Liver (tissue), 9 donors: ENCODE results near the gene CAMSAP3. TPM values are rescaled to one million over a fixed set of nuclear protein-coding genes. Genes with fewer than 3 reads are reported as not detected.

ENCODE experiments used
- DNase-seq: peaks from one replicate; pipeline ENCODE4 v3.0.0-alpha.2; 2017; ENCODE audit warnings: low spot score
- H3K27ac ChIP-seq, 2 donors: one replicate each; pipeline ENCODE4 v1.7.0; 2013; ENCODE audit warnings: inconsistent platforms in 2 of 2, low read length in 2 of 2, control low read depth in 1 of 2, low read depth in 1 of 2, mild to moderate bottlenecking in 1 of 2
- H3K27me3 ChIP-seq, 4 donors: one replicate each; pipeline versions ENCODE4 v1.6.1 to v1.7.0; 2013; ENCODE audit warnings: low read length in 3 of 4, inconsistent platforms in 1 of 4, mild to moderate bottlenecking in 1 of 4, moderate library complexity in 1 of 4; ENCODE audit not compliant: control insufficient read depth in 4 of 4, insufficient read depth in 4 of 4
- H3K36me3 ChIP-seq, 4 donors: one replicate each; pipeline versions ENCODE4 v1.6.1 to v1.7.0; 2013; ENCODE audit warnings: low read length in 3 of 4, mild to moderate bottlenecking in 3 of 4, low read depth in 1 of 4, moderate library complexity in 1 of 4; ENCODE audit not compliant: control insufficient read depth in 4 of 4, insufficient read depth in 3 of 4
- H3K4me1 ChIP-seq, 4 donors: one replicate each; pipeline versions ENCODE4 v1.6.1 to v1.7.0; 2013; ENCODE audit warnings: low read length in 3 of 4, mild to moderate bottlenecking in 3 of 4, moderate library complexity in 1 of 4; ENCODE audit not compliant: control insufficient read depth in 4 of 4, insufficient read depth in 4 of 4
- H3K4me3 ChIP-seq, 3 donors: one replicate each; pipeline versions ENCODE4 v1.6.1 to v1.7.0; 2013; ENCODE audit warnings: low read length in 3 of 3, control low read depth in 1 of 3, low read depth in 1 of 3, mild to moderate bottlenecking in 1 of 3
- H3K9ac ChIP-seq, 2 donors: one replicate each; pipeline ENCODE4 v1.7.0; 2013; ENCODE audit warnings: low read length in 2 of 2, mild to moderate bottlenecking in 2 of 2, moderate library complexity in 2 of 2, control low read depth in 1 of 2, low read depth in 1 of 2
- H3K9me3 ChIP-seq, 4 donors: one replicate each; pipeline versions ENCODE4 v1.6.1 to v1.7.0; 2013; ENCODE audit warnings: low read length in 3 of 4; ENCODE audit not compliant: control insufficient read depth in 4 of 4
- EGR1 ChIP-seq, 2 donors: IDR thresholded peaks; 2 replicates each; pipeline ENCODE4 v1.6.1; 2016 to 2018; ENCODE audit warnings: antibody characterized with exemption in 2 of 2, low read depth in 2 of 2
- FOXA1 ChIP-seq: IDR thresholded peaks from 2 replicates; pipeline ENCODE4 v1.6.1; 2016; ENCODE audit warnings: antibody characterized with exemption
- FOXA2 ChIP-seq: IDR thresholded peaks from 2 replicates; pipeline ENCODE4 v1.6.1; 2016; ENCODE audit warnings: antibody characterized with exemption
- GABPA ChIP-seq, 2 donors: IDR thresholded peaks in 1 of 2; conservative IDR thresholded peaks in 1 of 2; 2 replicates each; pipeline ENCODE4 v1.6.1; 2016; ENCODE audit warnings: antibody characterized with exemption in 2 of 2, mild to moderate bottlenecking in 1 of 2, moderate library complexity in 1 of 2
- HNF4A ChIP-seq, 2 donors: conservative IDR thresholded peaks; 2 replicates each; pipeline ENCODE4 v1.6.1; 2016; ENCODE audit warnings: antibody characterized with exemption in 2 of 2, mild to moderate bottlenecking in 2 of 2
- HNF4G ChIP-seq: IDR thresholded peaks from 2 replicates; pipeline ENCODE4 v1.6.1; 2016; ENCODE audit warnings: antibody characterized with exemption
- JUND ChIP-seq, 2 donors: IDR thresholded peaks; 2 replicates each; pipeline ENCODE4 v1.6.1; 2016; ENCODE audit warnings: antibody characterized with exemption in 2 of 2
- RAD21 ChIP-seq, 2 donors: IDR thresholded peaks; 2 replicates each; pipeline ENCODE4 v1.6.1; 2016; ENCODE audit warnings: antibody characterized with exemption in 2 of 2, mild to moderate bottlenecking in 2 of 2
- RXRA ChIP-seq, 2 donors: IDR thresholded peaks; 2 replicates each; pipeline ENCODE4 v1.6.1; 2017 to 2018; ENCODE audit warnings: antibody characterized with exemption in 2 of 2, mild to moderate bottlenecking in 1 of 2
- TAF1 ChIP-seq: conservative IDR thresholded peaks from 2 replicates; pipeline ENCODE4 v1.6.1; 2016; ENCODE audit warnings: antibody characterized with exemption, mild to moderate bottlenecking
- YY1 ChIP-seq: IDR thresholded peaks from 2 replicates; pipeline ENCODE4 v1.6.1; 2016; ENCODE audit warnings: antibody characterized with exemption, mild to moderate bottlenecking
- WGBS: extraction: QIAGEN DNeasy Blood & Tissue Kit; methylation state at CpG from one replicate; pipeline ENCODE4 v1.1.7; 2013; 5-methylcytosine and 5-hydroxymethylcytosine counted together
- polyA plus RNA-seq, 2 donors: library from polyadenylated mRNA; stranded (reverse) in 1 of 2; unstranded in 1 of 2; fragments of 200-250 nt in 1 of 2; fragments of >200 nt in 1 of 2; fragmentation: Nextera tagmentation in 1 of 2; extraction: Ambion mirVana in 1 of 2; gene quantifications; one replicate each; pipeline versions ENCODE4 v1.2.1 to v1.2.3, GENCODE V29; 2013 to 2015
- total RNA-seq, 2 donors: library from RNA; depleted of rRNA; stranded (reverse); fragments of >200 nt; gene quantifications; one replicate each; pipeline ENCODE4 v1.2.3, GENCODE V29; 2014
- TF ChIP-seq, protein P1 (sequence below): IDR thresholded peaks from 2 replicates; pipeline ENCODE4 v1.6.1; 2016; ENCODE audit warnings: antibody characterized with exemption
- TF ChIP-seq, protein P2 (sequence below): fragments of 150-350 bp; IDR thresholded peaks from 2 replicates; pipeline ENCODE4 v1.5.1; 2017; ENCODE audit warnings: improper control_type of control experiment, low read depth, low read length; ENCODE audit not compliant: missing input control
- TF ChIP-seq, protein P3 (sequence below): IDR thresholded peaks from 2 replicates; pipeline ENCODE4 v1.6.1; 2016; ENCODE audit warnings: antibody characterized with exemption
- TF ChIP-seq, protein P4 (sequence below): IDR thresholded peaks from 2 replicates; pipeline ENCODE4 v1.6.1; 2016; ENCODE audit warnings: antibody characterized with exemption, mild to moderate bottlenecking
- TF ChIP-seq, protein P5 (sequence below): IDR thresholded peaks from 2 replicates; pipeline ENCODE4 v1.6.1; 2016; ENCODE audit warnings: antibody characterized with exemption
- donor health status: healthy.
- donor health status: healthy.
- donor health status: healthy.
- donor health status: healthy.
- donor health status: healthy.

The CAMSAP3 gene
- total and polyA plus RNA-seq, 4 donors: 4.4 to 19.1 (median 9.8) TPM

DNA sequence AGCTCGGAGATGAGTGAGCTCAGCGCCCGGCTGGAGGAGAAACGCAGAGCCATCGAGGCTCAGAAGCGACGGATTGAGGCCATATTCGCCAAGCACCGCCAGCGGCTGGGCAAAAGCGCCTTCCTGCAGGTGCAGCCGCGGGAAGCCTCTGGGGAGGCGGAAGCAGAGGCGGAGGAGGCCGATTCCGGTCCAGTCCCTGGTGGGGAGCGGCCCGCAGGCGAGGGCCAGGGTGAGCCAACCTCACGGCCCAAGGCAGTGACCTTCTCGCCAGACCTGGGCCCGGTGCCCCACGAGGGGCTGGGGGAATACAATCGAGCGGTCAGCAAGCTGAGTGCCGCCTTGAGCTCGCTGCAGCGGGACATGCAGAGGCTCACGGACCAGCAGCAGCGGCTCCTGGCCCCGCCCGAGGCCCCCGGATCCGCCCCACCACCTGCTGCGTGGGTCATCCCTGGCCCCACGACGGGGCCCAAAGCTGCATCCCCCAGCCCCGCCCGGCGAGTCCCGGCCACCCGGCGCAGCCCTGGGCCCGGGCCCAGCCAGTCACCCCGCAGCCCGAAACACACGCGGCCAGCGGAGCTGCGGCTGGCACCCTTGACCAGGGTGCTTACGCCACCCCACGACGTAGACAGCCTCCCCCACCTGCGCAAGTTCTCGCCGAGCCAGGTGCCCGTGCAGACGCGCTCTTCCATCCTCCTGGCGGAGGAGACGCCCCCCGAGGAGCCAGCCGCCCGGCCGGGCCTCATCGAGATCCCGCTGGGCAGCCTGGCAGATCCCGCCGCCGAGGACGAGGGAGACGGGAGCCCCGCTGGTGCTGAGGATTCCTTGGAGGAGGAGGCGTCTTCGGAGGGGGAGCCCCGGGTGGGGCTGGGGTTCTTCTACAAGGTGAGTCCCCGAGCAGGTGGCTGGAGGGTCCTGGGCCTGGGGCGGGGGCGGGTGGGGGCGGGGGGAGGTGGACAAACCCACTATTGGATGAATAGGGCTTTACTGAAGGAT, 16.9 kb downstream of the CAMSAP3 start (continued):
- TF ChIP-seq, protein P1, sequence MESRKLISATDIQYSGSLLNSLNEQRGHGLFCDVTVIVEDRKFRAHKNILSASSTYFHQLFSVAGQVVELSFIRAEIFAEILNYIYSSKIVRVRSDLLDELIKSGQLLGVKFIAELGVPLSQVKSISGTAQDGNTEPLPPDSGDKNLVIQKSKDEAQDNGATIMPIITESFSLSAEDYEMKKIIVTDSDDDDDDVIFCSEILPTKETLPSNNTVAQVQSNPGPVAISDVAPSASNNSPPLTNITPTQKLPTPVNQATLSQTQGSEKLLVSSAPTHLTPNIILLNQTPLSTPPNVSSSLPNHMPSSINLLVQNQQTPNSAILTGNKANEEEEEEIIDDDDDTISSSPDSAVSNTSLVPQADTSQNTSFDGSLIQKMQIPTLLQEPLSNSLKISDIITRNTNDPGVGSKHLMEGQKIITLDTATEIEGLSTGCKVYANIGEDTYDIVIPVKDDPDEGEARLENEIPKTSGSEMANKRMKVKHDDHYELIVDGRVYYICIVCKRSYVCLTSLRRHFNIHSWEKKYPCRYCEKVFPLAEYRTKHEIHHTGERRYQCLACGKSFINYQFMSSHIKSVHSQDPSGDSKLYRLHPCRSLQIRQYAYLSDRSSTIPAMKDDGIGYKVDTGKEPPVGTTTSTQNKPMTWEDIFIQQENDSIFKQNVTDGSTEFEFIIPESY: no peak
- no peak for TF ChIP-seq YY1

DNA sequence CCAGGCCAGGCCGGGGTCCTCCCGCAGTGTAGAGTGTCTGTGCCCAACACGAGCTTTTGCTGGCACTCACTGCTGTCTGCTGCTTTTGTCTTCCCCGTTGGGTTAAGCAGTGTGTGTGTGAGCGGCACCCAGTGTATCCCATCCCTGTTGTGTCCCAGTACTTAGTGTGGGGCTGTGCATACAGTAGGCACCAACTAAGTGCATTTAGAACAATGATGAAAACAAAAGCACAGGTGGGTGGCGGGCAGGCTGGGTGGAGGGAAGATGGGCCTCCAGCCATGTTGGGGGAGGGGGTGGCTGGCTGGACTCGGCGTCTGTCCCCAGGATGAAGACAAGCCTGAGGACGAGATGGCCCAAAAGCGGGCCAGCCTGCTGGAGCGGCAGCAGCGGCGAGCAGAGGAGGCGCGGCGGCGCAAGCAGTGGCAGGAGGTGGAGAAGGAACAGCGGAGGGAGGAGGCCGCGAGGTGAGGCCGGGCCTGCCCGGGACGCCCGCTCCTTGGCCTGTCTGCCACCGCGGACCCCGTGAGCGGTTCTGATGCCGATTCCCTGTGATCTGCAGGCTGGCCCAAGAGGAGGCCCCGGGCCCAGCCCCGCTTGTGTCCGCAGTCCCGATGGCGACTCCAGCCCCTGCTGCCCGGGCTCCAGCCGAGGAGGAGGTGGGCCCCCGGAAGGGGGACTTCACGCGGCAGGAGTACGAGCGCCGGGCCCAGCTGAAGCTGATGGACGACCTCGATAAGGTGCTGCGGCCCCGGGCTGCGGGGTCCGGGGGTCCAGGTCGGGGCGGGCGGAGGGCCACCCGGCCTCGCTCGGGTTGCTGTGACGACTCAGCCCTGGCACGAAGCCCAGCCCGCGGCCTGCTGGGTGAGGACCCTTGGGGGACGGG, 19.4 kb downstream of the CAMSAP3 start:
- DNase-seq: no peak
- peaks cover 9 to 32% (median 17%) of the 10 kb centered on the region in 4 donors for H3K36me3 ChIP-seq
- H3K4me1 ChIP-seq: peaks cover 17 to 33% (median 27%) of the 10 kb centered on the region in 4 donors
- 89% methylated on average over 59 of the region's 59 CpGs for WGBS
- no peak overlapping the region for H3K4me3 ChIP-seq
- H3K9ac ChIP-seq: no peak overlapping the region
- H3K9me3 ChIP-seq: no peaks in the 10 kb centered on the region
- no peaks in the 10 kb centered on the region for H3K27me3 ChIP-seq
- H3K27ac ChIP-seq: no peak overlapping the region
- TF ChIP-seq, protein P2, sequence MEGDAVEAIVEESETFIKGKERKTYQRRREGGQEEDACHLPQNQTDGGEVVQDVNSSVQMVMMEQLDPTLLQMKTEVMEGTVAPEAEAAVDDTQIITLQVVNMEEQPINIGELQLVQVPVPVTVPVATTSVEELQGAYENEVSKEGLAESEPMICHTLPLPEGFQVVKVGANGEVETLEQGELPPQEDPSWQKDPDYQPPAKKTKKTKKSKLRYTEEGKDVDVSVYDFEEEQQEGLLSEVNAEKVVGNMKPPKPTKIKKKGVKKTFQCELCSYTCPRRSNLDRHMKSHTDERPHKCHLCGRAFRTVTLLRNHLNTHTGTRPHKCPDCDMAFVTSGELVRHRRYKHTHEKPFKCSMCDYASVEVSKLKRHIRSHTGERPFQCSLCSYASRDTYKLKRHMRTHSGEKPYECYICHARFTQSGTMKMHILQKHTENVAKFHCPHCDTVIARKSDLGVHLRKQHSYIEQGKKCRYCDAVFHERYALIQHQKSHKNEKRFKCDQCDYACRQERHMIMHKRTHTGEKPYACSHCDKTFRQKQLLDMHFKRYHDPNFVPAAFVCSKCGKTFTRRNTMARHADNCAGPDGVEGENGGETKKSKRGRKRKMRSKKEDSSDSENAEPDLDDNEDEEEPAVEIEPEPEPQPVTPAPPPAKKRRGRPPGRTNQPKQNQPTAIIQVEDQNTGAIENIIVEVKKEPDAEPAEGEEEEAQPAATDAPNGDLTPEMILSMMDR: no peak
- no peak for TF ChIP-seq HNF4G
- no peak for TF ChIP-seq EGR1 (IDR thresholded peaks at IDR 0.05; ENCODE audit: low read depth in 2 of 2)
- TF ChIP-seq JUND (IDR thresholded peaks at IDR 0.05): no peak
- TF ChIP-seq GABPA (IDR thresholded peaks at IDR 0.05 in 1 of 2, conservative IDR thresholded peaks at IDR 0.05 in 1 of 2): no peak
- TF ChIP-seq, protein P1: no peak
- TF ChIP-seq, protein P3, sequence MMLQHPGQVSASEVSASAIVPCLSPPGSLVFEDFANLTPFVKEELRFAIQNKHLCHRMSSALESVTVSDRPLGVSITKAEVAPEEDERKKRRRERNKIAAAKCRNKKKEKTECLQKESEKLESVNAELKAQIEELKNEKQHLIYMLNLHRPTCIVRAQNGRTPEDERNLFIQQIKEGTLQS: no peak

DNA sequence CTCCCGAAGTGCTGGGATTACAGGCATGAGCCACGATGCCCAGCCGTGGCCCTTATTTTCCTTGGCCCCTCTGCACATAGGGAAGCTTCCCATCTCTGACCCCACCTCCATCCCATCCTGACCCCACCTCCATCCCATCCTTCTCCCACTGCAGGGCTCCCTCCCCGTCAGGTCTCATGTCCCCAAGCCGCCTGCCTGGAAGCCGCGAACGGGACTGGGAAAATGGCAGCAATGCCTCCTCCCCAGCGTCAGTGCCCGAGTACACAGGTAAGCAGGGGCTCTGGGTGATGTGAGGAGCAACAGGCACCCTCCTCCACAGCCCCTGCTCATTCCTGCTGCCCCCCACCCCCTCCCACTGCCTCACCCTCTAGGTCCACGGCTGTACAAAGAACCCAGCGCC, 21.5 kb downstream of the CAMSAP3 start:
- no peak overlapping the region for H3K9ac ChIP-seq
- no peak overlapping the region for H3K4me3 ChIP-seq
- WGBS: 89% methylated on average over 12 of the region's 12 CpGs
- H3K4me1 ChIP-seq: peaks cover 17 to 36% (median 27%) of the 10 kb centered on the region in 4 donors
- peak overlapping the region in 1 of 2 donors; percentile 86 for H3K27ac ChIP-seq
- H3K27me3 ChIP-seq: no peaks in the 10 kb centered on the region
- no peak for TF ChIP-seq YY1
- TF ChIP-seq, protein P4, sequence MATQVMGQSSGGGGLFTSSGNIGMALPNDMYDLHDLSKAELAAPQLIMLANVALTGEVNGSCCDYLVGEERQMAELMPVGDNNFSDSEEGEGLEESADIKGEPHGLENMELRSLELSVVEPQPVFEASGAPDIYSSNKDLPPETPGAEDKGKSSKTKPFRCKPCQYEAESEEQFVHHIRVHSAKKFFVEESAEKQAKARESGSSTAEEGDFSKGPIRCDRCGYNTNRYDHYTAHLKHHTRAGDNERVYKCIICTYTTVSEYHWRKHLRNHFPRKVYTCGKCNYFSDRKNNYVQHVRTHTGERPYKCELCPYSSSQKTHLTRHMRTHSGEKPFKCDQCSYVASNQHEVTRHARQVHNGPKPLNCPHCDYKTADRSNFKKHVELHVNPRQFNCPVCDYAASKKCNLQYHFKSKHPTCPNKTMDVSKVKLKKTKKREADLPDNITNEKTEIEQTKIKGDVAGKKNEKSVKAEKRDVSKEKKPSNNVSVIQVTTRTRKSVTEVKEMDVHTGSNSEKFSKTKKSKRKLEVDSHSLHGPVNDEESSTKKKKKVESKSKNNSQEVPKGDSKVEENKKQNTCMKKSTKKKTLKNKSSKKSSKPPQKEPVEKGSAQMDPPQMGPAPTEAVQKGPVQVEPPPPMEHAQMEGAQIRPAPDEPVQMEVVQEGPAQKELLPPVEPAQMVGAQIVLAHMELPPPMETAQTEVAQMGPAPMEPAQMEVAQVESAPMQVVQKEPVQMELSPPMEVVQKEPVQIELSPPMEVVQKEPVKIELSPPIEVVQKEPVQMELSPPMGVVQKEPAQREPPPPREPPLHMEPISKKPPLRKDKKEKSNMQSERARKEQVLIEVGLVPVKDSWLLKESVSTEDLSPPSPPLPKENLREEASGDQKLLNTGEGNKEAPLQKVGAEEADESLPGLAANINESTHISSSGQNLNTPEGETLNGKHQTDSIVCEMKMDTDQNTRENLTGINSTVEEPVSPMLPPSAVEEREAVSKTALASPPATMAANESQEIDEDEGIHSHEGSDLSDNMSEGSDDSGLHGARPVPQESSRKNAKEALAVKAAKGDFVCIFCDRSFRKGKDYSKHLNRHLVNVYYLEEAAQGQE: no peak
- no peak for TF ChIP-seq FOXA1
- TF ChIP-seq FOXA2: no peak
- no peak for TF ChIP-seq TAF1
- no peak for TF ChIP-seq EGR1 (IDR thresholded peaks at IDR 0.05; ENCODE audit: low read depth in 2 of 2)
- TF ChIP-seq, protein P3: no peak
- no peak for TF ChIP-seq JUND (IDR thresholded peaks at IDR 0.05)
- TF ChIP-seq, protein P5, sequence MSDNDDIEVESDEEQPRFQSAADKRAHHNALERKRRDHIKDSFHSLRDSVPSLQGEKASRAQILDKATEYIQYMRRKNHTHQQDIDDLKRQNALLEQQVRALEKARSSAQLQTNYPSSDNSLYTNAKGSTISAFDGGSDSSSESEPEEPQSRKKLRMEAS: no peak
- no peak for TF ChIP-seq HNF4A (conservative IDR thresholded peaks at IDR 0.05)
- no peak for TF ChIP-seq RAD21 (IDR thresholded peaks at IDR 0.05)
- no peak for TF ChIP-seq RXRA (IDR thresholded peaks at IDR 0.05)
- H3K9me3 ChIP-seq: no peaks in the 10 kb centered on the region
- peaks cover 5 to 32% (median 20%) of the 10 kb centered on the region in 4 donors for H3K36me3 ChIP-seq
- DNase-seq: no peak
